Measurements from ENCODE around the gene MED29.

Gene MED29

DNA sequence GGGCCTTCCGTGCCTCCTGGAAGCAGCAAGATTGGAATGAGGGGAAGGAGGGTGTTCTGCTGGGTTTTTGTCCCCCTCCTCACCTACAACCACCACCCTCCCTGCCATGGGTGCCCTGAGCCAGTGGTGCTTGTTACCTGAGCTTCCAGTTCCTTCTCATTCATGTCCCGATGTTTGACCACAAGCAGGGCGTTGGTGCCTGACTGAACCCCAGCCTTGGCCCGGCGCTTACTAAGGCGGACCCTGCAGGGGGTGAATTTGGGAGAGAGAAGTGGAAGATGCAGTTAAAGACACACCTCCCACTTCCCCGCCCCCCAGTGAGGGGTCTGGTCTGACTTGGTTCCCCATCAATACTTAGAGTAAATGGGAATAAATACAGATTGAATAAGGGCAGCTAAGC is 4.6 kb upstream of the MED29 start:
- DNase-seq (ENCODE audit: low read depth), result no peak
- no peak overlapping the region for H3K4me3 ChIP-seq (ENCODE audit: low read length)
- no peak for TF ChIP-seq CTCF (conservative IDR thresholded peaks at IDR 0.05; ENCODE audit: low read depth, low read length)

GRCh38 chr19:39388657-39389056 is 2.5 kb upstream of the MED29 start:
- TF ChIP-seq CTCF (conservative IDR thresholded peaks at IDR 0.05; ENCODE audit: low read depth, low read length), result no peak
- H3K4me3 ChIP-seq (ENCODE audit: low read length), result no peak overlapping the region
- DNase-seq (ENCODE audit: low read depth), result no peak

DNA sequence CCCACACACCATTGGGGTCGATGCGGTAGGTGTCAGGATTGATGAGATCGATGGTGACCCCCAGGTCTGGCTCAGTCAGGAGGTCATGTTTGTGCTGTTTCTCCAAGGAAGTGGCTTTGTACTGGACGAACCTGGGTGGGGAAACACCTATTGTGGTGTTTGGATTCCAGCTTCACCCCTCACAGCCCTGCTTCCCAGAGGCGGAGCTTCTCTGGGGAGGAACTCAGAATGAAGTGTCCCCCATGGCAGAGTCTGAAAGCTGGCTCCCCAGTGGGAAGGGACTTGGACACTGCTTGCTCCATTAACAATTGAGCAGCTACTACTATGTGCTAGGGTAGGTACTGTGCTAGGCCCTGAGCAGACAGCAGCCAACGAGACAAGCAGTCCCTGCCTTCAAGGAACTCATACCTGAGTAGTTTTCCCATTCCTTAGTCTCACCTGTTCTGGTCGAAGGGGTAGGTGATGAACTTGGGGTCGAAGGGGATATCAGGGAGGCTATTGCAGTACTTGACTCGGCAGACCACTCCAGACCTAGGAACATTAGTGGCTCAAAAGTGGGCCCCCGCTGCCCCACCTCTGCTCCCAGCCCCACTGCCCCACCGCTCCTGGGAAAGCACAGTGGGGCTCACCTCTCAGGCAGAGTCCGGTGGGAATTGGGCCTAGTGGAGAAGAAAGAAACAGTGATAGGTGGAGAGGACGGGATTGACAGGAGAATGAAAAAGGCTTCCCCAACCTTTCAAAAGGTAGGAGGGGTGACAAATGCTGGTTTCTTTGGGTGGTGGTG is 1.4 kb upstream of the MED29 start:
- no peak for DNase-seq (ENCODE audit: low read depth)
- no peak for TF ChIP-seq CTCF (conservative IDR thresholded peaks at IDR 0.05; ENCODE audit: low read depth, low read length)
- peak overlapping the region; percentile 97 for H3K4me3 ChIP-seq (ENCODE audit: low read length)

DNA sequence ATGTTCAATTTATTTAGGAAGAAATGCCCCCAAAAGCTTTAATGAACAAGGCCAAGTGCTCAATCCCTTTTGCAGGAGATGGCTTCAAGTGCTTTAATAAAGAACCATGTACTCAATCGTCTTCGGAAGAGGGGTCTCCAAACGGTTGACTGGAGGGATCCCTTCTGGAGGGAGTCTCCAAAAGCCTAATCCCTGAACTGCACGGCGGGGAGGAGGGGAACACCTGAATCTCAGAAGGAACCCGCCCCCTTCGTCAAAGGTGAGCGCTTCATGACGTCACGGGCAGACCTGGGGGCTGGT is 777 bp upstream of the MED29 start:
- H3K4me3 ChIP-seq (ENCODE audit: low read length), result peak overlapping the region; percentile 97
- TF ChIP-seq CTCF (conservative IDR thresholded peaks at IDR 0.05; ENCODE audit: low read depth, low read length), result no peak
- DNase-seq (ENCODE audit: low read depth), result no peak

DNA sequence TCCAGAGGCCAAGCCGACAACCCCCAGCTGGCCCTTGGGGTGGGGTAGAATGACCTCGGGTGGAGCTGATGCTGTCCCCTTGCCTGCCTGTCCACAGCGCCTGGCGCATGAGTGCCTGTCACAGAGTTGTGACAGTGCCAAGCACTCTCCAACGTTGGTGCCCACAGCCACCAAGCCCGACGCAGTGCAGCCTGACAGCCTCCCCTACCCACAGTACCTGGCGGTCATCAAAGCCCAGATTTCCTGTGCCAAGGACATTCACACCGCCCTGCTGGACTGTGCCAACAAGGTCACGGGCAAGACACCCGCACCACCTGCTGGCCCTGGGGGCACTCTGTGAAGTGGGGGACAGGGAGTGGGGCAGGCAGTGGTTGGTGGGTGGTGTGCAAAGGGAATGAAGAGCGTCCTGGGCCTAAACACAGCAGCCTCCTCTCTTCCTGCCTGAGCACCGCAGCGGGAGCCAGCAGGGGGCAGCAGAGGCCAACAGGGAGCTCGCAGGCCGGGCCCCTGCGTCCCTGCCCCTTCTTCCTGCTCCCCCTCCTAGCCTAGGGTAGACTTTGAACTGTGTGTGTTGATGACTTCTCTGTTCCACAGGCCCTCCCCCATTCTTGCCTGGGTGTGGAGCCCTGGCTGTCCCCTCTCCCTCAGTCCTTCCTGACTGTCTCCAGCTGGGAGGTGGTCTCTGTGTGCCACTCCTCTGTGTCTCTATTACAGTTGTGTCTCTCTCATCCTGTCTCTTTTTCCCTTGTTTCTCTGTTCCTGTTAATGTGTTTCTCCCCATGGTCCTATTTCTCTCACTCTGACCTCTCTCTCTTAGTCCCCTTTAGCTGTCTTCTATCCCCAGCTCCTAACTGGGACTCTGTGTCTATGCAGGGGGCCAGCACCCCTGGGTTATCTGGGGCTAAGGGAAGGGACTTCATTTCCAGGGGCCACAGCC is 6.5 kb downstream of the MED29 start:
- no peak overlapping the region for H3K4me3 ChIP-seq (ENCODE audit: low read length)
- peak; percentile 94 for TF ChIP-seq CTCF (conservative IDR thresholded peaks at IDR 0.05; ENCODE audit: low read depth, low read length)
- DNase-seq (ENCODE audit: low read depth), result no peak

- H3K4me3 ChIP-seq (ENCODE audit: low read length), result no peak overlapping the region
- TF ChIP-seq CTCF (conservative IDR thresholded peaks at IDR 0.05; ENCODE audit: low read depth, low read length), result no peak
- no peak for DNase-seq (ENCODE audit: low read depth)
Measured at GRCh38 chr19:39398297-39398864, 7.2 kb downstream of the MED29 start.

Measured in retinal pigment epithelial cell (primary cell).